GM18508 (cell line): Measurements from ENCODE around the gene SERHL2.
"Not testable (repeated sequence)": the region's sequence is repeated elsewhere in the genome, so short reads cannot be mapped to it uniquely, and the experiment has no call there.

Experiments
- ATAC-seq: cut with Tn5 transposase; IDR thresholded peaks from one replicate; pipeline ENCODE4 v1.9.1; 2021; ENCODE audit warnings: moderate number of reproducible peaks; ENCODE audit not compliant: insufficient read depth, unreplicated experiment

Gene SERHL2

DNA sequence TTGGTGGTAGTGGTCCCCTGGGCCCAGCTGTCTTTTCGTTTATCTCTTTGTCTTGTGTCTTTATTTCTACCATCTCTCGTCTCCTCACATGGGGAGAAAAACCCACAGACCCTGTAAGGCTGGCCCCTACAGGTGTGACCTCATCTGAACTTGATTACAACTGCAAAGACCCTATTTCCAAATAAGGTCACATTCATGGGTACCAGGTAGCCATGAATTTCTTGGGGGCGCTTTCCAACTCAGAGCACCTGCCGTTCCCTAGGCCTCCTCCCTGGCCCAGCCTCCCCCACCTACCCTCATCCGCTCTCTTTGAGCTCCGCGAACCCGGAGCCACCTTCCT, 20.1 kb upstream of the SERHL2 start:
- ATAC-seq = no peak

DNA sequence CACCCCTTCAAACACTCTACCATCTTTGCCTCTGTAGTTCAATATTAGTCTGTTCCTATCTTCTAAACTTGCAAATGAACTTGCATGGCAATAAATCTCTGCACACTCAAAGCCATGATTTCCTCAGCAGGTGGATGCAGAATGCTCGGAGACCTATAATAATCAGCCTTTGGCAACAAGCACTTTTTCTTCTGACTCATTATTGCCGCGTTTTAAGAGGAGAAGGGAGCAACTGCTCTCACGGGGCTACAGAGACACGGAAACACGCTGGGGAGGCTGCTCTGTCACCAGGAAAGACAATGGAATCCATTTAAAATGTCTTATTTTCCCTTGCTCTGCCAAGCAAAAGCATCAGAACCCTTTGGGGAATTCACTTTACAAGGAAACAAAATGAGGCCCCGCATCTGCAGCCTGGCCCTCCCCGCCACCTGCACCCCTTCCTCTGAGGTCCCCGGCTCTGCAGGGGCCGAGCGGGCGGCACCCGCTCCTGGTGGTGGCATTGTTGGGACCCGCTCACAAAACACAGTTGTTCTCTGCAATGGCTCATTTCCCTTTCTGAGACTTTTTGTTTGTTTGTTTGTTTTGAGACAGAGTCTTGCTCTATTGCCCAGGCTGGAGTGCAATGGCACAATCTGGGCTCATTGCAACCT, 18.5 kb upstream of the SERHL2 start:
- ATAC-seq = not testable (repeated sequence)

DNA sequence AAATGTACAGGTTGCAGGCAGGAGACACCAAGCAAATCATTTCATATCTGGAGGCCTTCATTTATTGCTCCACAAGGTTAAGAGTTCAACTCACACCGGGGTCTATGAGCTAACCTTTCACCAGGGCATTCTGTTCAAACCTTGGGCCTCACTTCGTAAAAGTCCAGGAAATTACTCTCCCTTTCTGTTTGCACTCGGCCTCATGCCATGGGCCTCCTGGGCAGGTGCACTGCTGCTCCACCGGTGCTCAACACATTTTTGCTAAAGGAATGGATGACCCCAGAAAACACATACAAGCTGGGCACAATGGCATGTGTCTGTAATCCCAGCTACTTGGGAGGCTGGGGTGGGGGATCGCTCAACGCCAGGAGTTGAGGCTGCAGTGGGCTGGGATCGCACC, 17.6 kb upstream of the SERHL2 start:
- ATAC-seq = no peak

DNA sequence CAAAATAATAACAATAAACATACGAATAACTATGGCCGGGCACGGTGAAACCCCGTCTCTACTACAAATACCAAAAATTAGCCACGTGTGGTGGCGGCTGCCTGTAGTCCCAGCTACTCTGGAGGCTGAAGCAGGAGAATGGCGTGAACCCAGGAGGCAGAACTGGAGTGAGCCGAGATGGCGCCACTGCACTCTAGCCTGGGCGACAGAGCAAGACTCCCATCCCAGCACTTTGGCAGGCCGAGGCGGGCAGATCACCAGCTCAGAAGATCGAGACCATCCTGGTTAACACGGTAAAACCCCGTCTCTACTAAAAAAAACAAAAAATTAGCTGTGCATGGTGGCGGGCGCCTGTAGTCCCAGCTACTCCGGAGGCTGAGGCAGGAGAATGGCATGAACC, 17.1 kb upstream of the SERHL2 start:
- not testable (repeated sequence) for ATAC-seq

DNA sequence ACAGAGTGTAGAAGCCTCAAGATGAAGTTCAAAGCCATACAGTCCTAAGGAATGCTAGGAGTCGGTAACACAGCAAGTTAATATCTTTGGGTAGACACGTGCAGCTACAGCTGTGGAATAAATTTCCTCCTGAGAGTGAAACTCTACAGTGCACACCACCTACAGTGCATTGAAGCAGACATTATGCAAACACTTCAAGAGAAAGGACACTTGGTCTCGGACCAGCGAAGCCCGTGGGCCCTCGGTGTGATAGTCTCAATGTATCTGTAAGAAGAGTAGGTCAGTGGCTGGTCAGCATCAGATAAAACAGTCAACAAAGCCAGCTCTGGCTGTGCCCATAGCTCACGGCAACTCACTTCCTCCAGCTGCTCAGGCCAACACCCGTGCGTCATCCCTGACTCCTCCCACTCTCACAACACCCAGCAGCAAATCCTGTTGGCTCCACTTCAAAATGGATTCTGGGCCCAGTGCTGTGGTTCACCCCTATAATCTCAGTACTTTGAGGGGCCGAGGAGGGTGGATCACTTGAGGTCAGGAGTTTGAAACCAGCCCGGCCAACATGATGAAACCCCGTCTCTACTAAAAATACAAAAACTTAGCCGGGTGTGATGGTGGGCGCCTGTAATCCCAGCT, 16.4 kb upstream of the SERHL2 start:
- ATAC-seq = not testable (repeated sequence)

DNA sequence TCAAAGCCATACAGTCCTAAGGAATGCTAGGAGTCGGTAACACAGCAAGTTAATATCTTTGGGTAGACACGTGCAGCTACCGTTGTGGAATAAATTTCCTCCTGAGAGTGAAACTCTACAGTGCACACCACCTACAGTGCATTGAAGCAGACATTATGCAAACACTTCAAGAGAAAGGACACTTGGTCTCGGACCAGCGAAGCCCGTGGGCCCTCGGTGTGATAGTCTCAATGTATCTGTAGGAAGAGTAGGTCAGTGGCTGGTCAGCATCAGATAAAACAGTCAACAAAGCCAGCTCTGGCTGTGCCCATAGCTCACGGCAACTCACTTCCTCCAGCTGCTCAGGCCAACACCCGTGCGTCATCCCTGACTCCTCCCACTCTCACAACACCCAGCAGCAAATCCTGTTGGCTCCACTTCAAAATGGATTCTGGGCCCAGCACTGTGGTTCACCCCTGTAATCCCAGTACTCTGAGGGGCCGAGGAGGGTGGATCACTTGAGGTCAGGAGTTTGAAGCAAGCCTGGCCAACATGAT, 14.5 kb upstream of the SERHL2 start:
- ATAC-seq = not testable (repeated sequence)

DNA sequence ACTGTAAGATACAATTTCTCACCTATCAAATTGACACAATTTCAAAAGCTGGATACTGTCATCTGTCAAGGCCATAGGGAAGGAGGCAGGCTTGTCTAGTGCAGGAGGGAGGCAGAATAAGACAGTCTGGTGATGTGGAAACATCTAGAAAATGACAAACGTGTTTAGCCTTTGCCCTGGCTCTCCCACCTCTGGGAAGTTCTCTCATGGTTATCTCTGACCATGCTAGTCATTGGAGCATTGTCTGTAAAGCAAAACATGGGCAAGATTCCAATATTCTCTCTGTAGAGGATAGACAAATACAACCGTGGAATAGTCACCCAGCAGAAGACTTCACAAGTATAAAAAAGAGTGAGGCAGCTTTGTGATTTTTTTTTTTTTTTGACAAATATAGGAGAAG, 9.1 kb upstream of the SERHL2 start:
- no peak for ATAC-seq

DNA sequence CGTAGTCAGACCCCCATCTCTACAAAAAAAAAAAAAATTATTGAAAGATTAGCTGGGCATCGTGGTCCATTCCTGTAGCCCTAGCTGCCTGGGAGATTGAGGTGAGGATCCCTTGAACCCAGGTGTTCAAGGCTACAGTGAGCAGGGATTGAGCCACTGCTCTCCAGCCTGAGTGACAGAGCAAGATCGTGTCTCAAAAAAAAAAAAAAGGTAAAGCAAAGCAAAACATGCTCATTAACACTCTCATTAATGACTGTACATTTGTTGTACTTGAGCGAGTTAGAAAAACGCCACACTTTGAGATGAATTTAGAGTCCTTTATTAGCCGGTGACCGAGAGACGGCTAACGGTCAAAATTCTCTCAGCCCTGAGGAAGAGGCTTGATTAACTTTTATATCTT, 6.2 kb upstream of the SERHL2 start:
- ATAC-seq = no peak

DNA sequence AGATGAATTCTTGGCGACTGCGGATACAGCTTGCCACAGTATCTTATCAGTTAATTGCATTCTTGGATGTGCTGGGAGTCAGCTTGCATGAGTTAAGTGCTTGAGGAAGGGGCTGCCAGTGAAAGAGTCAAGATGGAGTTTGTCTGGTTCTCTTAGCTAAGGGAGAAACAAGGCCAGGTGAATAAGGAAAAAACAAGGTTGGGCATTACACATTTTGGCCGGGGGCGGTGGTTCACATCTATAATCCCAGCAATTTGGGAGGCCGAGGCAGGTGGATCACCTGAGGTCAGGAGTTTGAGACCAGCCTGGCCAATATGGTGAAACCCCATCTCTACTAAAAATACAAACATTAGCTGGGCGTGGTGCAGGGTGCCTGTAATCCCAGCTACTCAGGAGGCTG, 5.6 kb upstream of the SERHL2 start:
- ATAC-seq = not testable (repeated sequence)

DNA sequence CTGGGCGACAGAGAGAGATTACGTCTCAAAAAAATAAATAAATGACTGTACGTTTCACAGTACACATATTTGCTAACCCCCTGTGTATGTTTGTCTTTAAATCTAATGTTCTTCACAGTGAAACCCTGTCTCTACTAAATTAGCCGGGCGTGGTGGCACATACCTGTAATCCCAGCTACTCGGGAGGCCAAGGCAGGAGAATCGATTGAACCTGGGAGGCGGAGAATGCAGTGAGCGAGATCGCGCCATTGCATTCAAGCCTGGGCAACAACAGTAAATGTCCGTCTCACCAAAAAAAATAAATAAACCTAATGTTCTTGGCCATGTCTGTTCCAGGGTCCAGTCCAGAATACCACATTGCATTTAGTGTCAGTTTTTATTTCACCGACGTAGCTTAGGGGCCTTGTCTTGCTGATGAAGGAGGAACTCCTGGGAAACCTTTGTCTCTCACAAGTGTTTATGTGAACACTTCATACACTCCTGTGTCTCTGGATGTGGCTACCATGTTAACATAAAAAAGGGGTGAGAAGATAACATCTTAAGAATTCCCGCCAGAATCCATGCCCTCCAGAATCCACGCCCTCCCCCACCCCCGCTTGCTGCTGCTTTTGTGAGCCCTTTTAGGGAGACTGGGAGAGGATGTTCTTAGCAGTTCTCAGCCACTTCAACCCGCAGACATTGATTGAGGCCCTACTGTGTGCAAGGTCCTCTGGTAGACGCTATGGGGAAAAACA, 5.0 kb upstream of the SERHL2 start:
- ATAC-seq = no peak

DNA sequence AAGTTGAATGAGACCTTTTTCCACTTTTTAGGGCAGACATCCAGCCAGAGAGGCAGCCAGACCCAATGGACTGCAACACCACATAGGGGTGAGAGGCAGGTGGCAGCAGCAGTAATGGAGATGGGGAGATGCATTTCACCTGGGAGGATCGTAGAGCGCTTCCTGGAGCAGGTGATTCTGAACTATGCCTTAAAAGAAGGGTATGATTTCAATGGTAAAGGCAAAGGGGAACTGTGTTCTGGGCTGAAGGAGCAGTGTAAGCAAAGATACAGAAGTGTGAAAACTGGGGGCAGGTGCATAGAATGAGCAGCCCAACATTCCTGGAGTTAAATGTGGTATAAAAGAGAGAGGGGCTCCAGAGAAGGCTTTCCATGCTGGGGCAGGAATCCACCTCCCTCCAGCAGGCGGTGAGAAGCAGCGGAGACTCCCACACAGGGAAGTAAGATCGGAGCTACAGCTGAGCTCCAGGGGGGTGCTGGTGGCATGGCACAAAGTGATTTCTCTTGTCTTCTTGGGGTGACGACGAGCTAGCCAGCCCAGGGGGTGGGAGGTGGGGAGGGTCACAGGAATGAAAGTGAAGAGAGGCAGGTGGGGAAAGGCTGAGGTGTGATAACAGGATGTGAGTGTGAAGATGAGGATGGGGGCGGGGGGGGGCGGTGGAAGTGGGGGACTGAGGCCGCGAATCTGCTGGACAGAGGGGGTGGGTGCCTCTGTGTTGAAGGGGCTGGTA, 4.3 kb upstream of the SERHL2 start:
- ATAC-seq = no peak

DNA sequence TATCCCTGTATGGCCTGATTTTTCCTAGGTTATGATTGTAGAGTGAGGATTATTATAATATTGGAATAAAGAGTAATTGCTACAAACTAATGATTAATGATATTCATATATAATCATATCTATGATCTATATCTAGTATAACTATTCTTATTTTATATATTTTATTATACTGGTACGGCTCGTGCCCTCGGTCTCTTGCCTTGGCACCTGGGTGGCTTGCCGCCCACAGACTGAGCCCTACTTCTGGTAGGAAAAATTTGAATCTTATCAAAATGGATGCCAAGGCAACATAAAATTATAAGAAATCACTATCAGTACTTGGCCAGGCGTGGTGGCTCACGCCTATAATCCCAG, 1.5 kb upstream of the SERHL2 start:
- ATAC-seq = not testable (repeated sequence)

DNA sequence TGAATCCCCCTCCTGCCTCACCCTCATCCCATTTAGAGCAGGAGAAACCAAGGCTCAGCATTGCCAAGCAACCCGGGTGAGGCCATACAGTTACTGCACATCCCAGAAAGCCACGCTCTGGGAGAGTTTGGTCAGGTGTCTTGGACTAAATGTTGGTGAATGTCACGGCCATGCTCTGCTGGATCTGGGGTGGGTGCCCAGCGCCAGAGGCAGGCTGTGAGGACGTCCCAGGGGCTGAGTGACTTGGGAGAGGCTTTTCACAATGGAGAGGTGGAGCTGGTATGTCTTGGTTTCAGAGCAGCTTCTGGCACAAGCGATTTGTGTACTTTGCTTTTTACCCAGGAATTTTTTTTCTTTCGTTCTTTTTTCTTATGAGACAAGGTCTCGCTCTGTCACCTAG, 6.6 kb downstream of the SERHL2 start:
- ATAC-seq = no peak

DNA sequence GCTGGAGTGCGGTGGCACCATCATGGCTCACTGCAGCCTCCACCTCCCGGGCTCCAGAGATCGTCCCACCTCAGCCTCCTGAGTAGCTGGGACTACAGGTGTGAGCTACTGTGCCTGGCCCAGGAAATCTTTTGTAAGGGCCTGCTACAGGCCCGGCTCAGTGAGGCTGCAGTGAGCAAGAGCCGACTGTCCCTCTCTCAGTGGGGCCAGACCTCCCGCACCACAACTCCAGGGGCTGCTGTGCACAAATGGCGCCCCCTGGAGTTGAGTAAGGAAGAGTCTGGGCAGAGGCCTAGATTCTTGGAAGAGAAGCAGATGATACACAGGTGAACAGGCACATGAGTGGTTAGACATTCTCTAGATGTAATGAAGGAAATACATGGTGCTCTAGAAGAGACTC, 7.0 kb downstream of the SERHL2 start:
- no peak for ATAC-seq

DNA sequence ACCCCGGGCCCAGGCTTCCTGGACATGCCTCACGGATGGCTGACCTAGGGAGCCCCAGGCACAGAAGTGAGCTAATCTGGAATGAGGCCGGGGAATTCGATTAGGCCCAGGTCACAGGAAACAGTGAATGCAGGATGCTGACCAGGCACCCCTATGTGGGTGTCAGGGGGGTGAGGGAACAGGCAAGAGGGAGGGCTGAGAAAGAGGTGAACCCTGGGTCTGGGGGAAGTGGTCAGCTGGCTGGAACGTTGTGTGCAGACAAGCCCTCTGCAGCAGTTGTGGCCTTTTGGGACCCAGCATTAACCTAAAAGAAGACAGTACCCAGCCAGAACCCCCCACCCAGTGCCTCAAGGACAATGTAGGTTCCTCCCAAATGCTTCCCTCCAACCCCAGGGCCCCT, 8.1 kb downstream of the SERHL2 start:
- ATAC-seq = no peak

DNA sequence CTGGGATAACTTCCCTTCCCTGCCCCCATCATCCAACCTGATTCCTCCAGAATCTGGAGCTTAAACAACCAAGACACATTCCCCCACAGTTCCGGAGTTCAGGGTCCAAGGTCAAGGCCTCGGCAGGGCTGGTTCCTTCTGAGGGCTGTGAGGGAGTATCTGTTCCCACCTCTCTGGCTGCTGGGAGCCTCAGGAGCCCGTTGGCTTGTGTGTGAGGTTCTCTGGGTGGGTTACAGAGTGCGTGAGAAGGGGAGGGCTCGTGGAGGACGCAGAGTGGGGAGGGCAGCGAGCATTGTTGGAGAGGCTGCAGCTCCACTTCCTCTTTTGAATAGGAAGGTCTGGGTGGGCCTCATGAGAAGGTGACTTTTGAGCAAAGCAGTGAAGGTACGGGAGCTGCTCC, 8.5 kb downstream of the SERHL2 start:
- no peak for ATAC-seq

DNA sequence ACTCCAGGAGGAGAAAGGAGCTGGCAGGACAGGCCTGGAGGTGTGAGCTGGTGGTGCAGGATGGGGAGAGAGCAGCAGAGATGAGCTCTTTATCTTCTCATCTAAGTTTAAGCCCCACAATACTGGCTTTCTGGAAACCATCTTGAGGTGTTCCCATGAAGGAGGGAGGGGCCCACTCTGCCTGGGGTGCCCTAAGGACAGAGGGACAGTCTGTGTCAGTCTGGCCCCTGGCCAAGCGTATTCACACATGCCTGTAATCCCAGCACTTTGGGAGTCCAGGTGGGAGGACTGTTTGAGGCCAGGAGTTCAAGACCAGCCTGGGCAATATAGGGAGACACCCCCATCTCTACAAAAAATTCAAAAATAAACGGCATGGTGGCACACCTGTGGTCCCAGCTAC, 8.9 kb downstream of the SERHL2 start:
- no peak for ATAC-seq

DNA sequence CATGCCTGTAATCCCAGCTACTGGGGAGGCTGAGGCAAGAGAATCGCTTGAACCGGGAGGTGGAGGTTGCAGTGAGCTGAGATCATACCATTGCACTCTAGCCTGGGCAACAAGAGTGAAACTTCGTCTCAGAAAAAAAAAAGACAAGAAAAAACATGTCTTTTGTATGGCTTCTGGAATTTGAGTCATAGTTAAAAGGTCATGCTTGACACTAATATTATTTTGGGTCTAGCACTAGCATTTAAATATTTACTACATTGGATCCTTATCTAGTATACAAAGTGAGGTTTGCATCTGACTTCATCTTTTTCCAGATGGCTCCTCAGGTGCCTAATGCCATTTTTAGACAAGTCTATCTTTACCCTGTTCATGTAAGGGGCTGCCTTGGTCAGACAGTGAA, 10.2 kb downstream of the SERHL2 start:
- not testable (repeated sequence) for ATAC-seq

DNA sequence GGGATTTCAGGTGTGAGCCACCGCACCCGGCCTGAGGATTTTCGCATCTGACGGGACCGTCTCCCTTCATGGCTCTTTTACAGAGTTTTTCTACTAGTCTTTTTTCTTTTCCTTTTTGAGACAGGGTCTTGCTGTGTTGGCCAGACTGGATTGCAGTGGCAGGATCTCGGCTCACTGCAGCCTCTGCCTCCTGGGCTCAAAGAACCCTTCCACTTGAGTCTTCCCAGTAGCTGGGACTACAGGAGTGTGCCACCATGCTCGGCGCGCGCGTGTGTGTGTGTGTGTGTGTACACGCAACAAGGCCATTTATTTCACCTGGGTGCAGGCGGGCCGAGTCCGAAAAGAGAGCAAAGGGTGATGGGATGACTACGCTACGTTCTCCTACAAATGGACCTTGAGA, 10.9 kb downstream of the SERHL2 start:
- ATAC-seq = no peak

DNA sequence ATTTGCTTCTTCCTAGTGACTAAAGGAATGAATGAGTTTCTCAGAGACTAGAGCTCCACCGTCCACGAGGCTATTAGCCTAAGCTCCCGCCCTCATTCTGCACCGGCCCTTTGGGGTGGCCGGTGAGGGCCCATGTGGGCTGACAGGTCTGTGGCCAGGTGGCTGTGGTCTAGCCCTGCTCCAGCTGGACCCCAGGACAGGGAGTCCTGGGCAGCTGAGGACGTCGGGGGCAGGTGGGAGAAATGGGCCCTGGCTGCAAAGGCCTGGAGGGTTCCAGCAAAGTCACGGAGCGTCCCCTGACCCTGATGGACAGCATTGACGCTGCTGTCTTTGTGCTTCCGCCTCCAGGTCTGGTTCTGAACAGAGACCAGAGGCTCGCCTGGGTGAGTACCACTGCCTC, 12.2 kb downstream of the SERHL2 start:
- no peak for ATAC-seq

DNA sequence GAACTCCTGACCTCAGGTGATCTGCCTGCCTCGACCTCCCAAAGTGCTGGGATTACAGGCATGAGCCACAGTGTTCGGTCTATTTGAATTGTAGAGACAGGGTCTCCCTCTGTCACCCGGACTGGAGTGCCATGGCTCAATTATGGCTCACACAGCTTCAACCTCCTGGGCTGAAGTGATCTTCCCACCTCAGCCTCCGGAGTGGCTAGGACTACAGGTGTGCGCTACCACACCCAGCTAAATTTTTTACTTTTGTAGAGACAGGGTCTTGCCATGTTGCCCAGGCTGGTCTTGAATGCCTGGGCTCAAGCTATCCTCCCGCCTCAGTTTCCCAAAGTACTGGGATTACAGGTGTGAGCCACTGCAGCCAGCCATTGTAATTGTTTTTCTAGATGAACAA, 14.2 kb downstream of the SERHL2 start:
- ATAC-seq = not testable (repeated sequence)
